GM06990 (cell line): ENCODE measurements around the gene PITPNM3.

Experiments
- DNase-seq: peaks from one replicate; pipeline ENCODE4 v3.0.0-alpha.2; 2011; ENCODE audit not compliant: insufficient read length; ENCODE audit errors: extremely low read depth
- H3K27me3 ChIP-seq: replicated peaks from 2 replicates; pipeline ENCODE4 v1.6.0; 2011; ENCODE audit warnings: low read length; ENCODE audit not compliant: control insufficient read depth, insufficient read depth
- H3K36me3 ChIP-seq: 2 replicates; pipeline ENCODE4 v1.5.1; 2011; ENCODE audit warnings: low read length; ENCODE audit not compliant: control insufficient read depth, insufficient read depth
- H3K4me3 ChIP-seq: replicated peaks from 2 replicates; pipeline ENCODE4 v1.5.1; 2011; ENCODE audit warnings: low read depth, mild to moderate bottlenecking, control low read depth, low read length
- CTCF ChIP-seq: IDR thresholded peaks from 2 replicates; pipeline ENCODE4 v1.5.1; 2011; ENCODE audit warnings: low read length, control low read depth, mild to moderate bottlenecking, inconsistent platforms; ENCODE audit not compliant: insufficient read depth, poor library complexity, severe bottlenecking

PITPNM3 gene

DNA sequence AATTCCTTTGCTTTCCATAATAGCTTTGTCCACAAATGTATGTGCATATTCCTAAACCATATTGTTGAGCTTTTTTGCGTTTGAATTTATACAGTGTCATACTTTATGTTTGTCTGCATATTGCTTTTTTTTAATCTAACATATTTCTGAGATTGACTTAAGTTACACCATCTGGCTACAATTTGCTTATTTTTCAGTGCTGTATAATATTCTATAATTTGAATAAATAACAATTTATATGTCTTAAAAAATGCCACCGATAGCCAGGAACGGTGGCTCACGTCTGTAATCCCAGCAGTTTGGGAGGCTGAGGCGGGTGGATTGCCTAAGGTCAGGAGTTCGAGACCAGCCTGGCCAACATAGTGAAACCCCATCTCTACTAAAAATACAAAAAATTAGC lies 113.6 kb downstream of the PITPNM3 start:
- TF ChIP-seq CTCF, result no peak
- H3K4me3 ChIP-seq, result no peak overlapping the region
- H3K27me3 ChIP-seq, result no peaks in the 10 kb centered on the region; the same call in none of the 2 replicates
- H3K36me3 ChIP-seq, result no peaks in the 10 kb centered on the region; the same call in 1 of the 2 replicates
- no peak for DNase-seq

- no peaks in the 10 kb centered on the region for H3K36me3 ChIP-seq
- H3K4me3 ChIP-seq, result no peak overlapping the region
- no peak for TF ChIP-seq CTCF
- peaks cover 4% of the 10 kb centered on the region for H3K27me3 ChIP-seq
- DNase-seq, result no peak
Measured at GRCh38 chr17:6439951-6440350, 116.4 kb downstream of the PITPNM3 start.

DNA sequence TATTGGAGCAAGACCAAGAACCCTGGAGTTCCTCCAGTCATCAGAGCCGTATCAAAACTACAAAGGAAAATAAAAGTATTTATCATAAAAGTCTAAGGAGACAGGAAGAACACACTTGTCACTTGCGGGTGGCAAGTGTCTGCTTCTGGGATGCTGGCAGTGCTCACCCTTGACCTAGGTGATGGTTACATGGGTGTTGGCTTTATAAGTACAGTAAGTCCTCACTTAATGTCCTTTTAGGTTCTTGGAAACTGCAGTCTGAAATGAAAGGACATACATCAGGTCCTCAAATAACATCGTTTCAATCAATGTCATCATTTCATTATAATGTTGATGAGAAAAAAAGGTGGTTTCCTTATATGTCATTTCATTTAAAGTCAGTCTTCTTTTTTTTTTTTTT lies 118.4 kb downstream of the PITPNM3 start:
- Histone ChIP-seq H3K27me3 (peaks cover 4% of the 10 kb centered on the region), H3K4me3 (no peak overlapping the region), H3K36me3 (no peaks in the 10 kb centered on the region)
- DNase-seq, result no peak
- no peak for TF ChIP-seq CTCF

DNA sequence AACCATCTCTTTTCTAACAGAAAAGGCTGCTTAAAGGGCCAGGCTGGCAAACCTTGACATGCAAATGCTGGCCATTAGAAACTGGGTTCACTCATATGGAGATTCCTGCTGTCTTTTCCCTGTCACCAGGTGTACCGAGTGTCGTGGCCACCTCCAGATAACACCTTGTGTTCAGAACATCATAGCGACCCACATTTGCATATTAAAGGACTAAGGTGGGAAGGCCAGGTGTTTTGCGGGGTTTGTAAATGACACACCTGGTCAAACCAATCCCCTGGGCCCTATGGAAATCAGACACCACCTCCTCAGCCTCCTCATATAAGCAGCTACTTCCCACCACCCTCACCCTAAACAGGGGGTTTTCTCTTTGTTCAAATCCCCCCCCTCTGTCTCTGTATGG lies 118.9 kb downstream of the PITPNM3 start:
- H3K36me3 ChIP-seq, result no peaks in the 10 kb centered on the region
- DNase-seq, result no peak
- H3K27me3 ChIP-seq, result peaks cover 4% of the 10 kb centered on the region
- H3K4me3 ChIP-seq, result no peak overlapping the region
- no peak for TF ChIP-seq CTCF

GRCh38 chr17:6435968-6436367 lies 120.4 kb downstream of the PITPNM3 start:
- Histone ChIP-seq H3K27me3 (peaks cover 4% of the 10 kb centered on the region), H3K36me3 (no peaks in the 10 kb centered on the region), H3K4me3 (no peak overlapping the region)
- peak; percentile 83 for TF ChIP-seq CTCF
- no peak for DNase-seq

DNA sequence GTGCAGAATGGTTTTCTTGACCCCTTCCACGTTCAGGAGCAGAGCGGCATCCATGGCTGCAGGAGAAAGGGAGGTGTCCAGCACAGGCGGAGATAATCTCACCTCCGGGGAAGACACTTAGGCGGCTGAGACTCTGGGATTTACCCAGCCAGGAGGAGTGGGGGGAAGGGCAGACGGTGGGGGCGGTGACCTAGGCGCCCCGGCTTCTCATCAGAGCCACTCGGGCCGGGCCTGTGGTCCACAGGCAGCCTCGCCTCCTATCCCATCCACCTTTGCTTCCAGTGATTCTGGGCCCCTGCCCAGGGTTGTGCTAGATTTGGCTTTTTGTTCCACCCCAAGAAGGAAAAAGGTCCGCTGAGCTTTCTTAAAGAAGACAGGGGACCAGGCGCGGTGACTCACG lies 121.3 kb downstream of the PITPNM3 start, which contains the start of gene AIPL1:
AIPL1 (minus strand) TSS at position 71 of the 400 bp plus-strand sequence; CDS start at position 54, 17 bp downstream.
- no peak for DNase-seq
- H3K4me3 ChIP-seq, result no peak within 1 kb of the TSS
- no peak for TF ChIP-seq CTCF
- peaks cover 4% of the 10 kb centered on the region for H3K27me3 ChIP-seq
- H3K36me3 ChIP-seq, result no peaks in the 10 kb centered on the region
